Thymus (tissue), 11 donors: ENCODE results near the gene CLCN7. TPM values are rescaled to one million over a fixed set of nuclear protein-coding genes. Genes with fewer than 3 reads are reported as not detected.
"Not testable (repeated sequence)": the region's sequence is repeated elsewhere in the genome, so short reads cannot be mapped to it uniquely, and the experiment has no call there.

ENCODE experiments used
- DNase-seq, 9 donors: peaks; one replicate each; pipeline ENCODE4 v3.0.0-alpha.2; 2013; ENCODE audit warnings: low spot score in 9 of 9, low read depth in 6 of 9, missing footprints in 1 of 9
- H3K27ac ChIP-seq, 2 donors: one replicate each; pipeline ENCODE4 v1.5.1; 2013; ENCODE audit warnings: control low read depth in 1 of 2, low read depth in 1 of 2, low read length in 1 of 2, mild to moderate bottlenecking in 1 of 2, moderate library complexity in 1 of 2
- H3K27me3 ChIP-seq, 2 donors: one replicate each; pipeline ENCODE4 v1.5.1; 2013; ENCODE audit warnings: low read length in 1 of 2; ENCODE audit not compliant: control insufficient read depth in 2 of 2, insufficient read depth in 1 of 2
- H3K36me3 ChIP-seq, 2 donors: one replicate each; pipeline ENCODE4 v1.5.1; 2013; ENCODE audit warnings: low read length in 1 of 2, mild to moderate bottlenecking in 1 of 2, moderate library complexity in 1 of 2; ENCODE audit not compliant: control insufficient read depth in 2 of 2, insufficient read depth in 2 of 2
- H3K4me1 ChIP-seq, 2 donors: one replicate each; pipeline ENCODE4 v1.5.1; 2013; ENCODE audit warnings: low read length in 2 of 2; ENCODE audit not compliant: control insufficient read depth in 2 of 2, insufficient read depth in 2 of 2
- H3K4me3 ChIP-seq, 2 donors: one replicate each; pipeline ENCODE4 v1.5.1; 2013; ENCODE audit warnings: low read length in 2 of 2, control low read depth in 1 of 2, mild to moderate bottlenecking in 1 of 2
- H3K9me3 ChIP-seq, 2 donors: one replicate each; pipeline ENCODE4 v1.5.1; 2013; ENCODE audit warnings: low read length in 1 of 2, mild to moderate bottlenecking in 1 of 2; ENCODE audit not compliant: control insufficient read depth in 2 of 2, insufficient read depth in 1 of 2
- WGBS: extraction: QIAGEN DNeasy Blood & Tissue Kit; methylation state at CpG from one replicate; pipeline ENCODE4 v1.1.7; 2013; 5-methylcytosine and 5-hydroxymethylcytosine counted together
- polyA plus RNA-seq: library from polyadenylated mRNA; stranded (reverse); fragments of 200-250 nt; gene quantifications from one replicate; pipeline ENCODE4 v1.2.3, GENCODE V29; 2013
- total RNA-seq: library from RNA; stranded (reverse); fragments of 120-200 nt; gene quantifications from one replicate; pipeline ENCODE4 v1.2.4, GENCODE V29; 2013
- donor health status: healthy.

The CLCN7 gene
- total and polyA plus RNA-seq, 2 donors: 17.5 to 78.5 TPM

DNA sequence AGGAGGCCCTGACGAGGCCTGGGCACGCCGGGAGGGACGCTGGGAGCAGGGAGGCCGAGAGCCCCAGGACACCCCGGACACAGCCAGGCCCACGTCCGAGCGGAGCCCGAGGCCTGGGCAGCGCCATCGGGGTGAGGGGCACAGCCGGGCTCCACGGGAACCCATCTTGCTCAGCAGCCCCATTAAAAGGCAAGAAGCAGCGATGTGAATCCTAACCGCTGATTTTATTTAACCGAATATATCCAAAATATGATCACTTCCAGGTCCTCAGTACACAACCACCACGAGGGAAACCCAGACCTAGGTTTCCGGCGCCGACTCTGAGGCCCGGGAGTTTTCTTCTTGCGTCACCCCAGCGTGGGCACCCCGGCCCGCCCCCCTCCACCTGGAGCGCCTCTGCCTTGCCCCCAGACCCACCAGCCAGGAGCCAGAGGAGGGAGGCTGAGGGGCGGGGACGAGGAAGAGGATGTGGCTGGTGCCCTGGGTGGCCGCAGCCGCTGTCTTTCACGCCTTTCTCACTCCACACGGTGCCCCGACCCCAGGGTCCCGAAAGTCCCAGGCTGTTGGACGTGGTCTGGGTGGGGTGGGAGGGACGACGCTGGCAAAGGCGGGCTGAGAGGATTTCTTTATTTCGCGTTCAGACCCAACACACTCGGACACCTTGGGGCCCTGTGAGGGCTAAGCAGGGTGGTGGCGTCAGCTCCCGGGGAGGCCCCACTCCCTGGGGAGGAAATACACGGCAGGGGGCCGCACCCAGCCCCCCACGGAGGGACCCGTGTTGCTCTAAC is 29.9 kb downstream of the CLCN7 start:
- Histone ChIP-seq H3K4me1 (no peaks in the 10 kb centered on the region), H3K4me3 (no peak overlapping the region), H3K36me3 (peaks cover 29 to 48% of the 10 kb centered on the region in 2 donors), H3K9me3 (no peaks in the 10 kb centered on the region), H3K27ac (no peak overlapping the region), H3K27me3 (no peaks in the 10 kb centered on the region)
- 94% methylated on average over 48 of the region's 48 CpGs for WGBS
- no peak for DNase-seq

- no peak for DNase-seq
- peaks cover 22 to 41% of the 10 kb centered on the region in 2 donors for H3K36me3 ChIP-seq
- 93% methylated on average over 27 of the region's 27 CpGs for WGBS
Measured at GRCh38 chr16:1443980-1444729, 30.7 kb downstream of the CLCN7 start, which contains the start of gene CCDC154. TSS of gene CCDC154 (minus strand) at chr16:1444556. CDS start at chr16:1444322, 234 bp downstream.

GRCh38 chr16:1443403-1443973 is 31.3 kb downstream of the CLCN7 start:
- Histone ChIP-seq H3K9me3 (no peaks in the 10 kb centered on the region), H3K4me1 (no peaks in the 10 kb centered on the region), H3K27me3 (no peaks in the 10 kb centered on the region), H3K27ac (no peak overlapping the region), H3K4me3 (no peak overlapping the region), H3K36me3 (peaks cover 20 to 34% of the 10 kb centered on the region in 2 donors)
- no peak for DNase-seq
- WGBS: 93% methylated on average over 38 of the region's 38 CpGs

More at GRCh38 chr16:1443980-1444729, 30.7 kb downstream of the CLCN7 start, which contains the start of gene CCDC154:
- Histone ChIP-seq H3K27ac (no peak within 1 kb of the TSS), H3K27me3 (no peaks in the 10 kb centered on the region), H3K4me3 (no peak within 1 kb of the TSS), H3K4me1 (no peaks in the 10 kb centered on the region), H3K9me3 (no peaks in the 10 kb centered on the region)

DNA sequence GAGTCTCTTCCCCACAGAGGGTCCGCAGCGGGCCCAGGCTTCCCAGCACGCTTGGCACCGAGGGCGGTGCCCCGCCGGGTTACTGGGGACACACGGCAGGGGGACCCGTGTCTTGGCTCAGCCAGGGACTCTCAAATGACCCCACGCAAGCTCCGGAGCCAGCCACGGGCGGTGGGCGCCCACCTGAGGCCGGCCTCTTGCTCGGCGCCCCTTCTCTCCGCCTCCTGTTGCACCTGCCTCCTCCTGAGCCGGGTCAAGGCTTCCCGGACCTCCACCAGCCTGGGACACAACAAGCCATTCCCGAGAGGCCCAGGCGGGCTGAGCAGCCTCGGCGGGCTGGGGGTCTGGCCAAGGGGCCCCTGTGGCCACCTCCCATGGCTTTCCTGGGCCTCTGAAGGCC is 32.1 kb downstream of the CLCN7 start:
- WGBS: 90% methylated on average over 24 of the region's 24 CpGs
- no peak overlapping the region for H3K27ac ChIP-seq
- no peaks in the 10 kb centered on the region for H3K9me3 ChIP-seq
- DNase-seq: no peak
- H3K4me1 ChIP-seq: no peaks in the 10 kb centered on the region
- no peaks in the 10 kb centered on the region for H3K27me3 ChIP-seq
- no peak overlapping the region for H3K4me3 ChIP-seq
- peaks cover 13 to 26% of the 10 kb centered on the region in 2 donors for H3K36me3 ChIP-seq

DNA sequence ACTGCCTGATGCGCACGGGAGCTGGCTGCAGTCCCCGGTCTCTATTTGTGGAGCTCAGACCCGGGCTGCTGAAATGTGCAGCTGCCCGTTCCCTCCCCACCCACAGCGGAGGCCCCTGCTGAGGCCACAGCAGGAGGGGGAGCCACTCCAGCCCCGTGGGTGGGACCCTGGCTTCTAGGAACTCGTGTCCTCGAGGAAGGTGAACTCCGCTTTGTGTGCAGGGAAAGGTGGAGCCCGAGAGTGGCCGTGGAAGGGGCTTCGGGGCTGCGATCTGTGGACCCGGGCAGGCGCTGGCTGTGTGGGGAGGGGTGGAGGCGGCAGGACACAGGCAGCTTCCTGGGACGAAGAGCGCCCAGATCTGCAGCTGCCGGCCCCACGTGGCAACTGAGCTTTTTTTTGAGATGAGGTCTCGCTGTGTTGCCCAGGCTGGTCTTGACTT is 33.4 kb downstream of the CLCN7 start:
- no peak for DNase-seq
- peaks cover 5 to 13% of the 10 kb centered on the region in 2 donors for H3K36me3 ChIP-seq
- WGBS: 95% methylated on average over 22 of the region's 22 CpGs

DNA sequence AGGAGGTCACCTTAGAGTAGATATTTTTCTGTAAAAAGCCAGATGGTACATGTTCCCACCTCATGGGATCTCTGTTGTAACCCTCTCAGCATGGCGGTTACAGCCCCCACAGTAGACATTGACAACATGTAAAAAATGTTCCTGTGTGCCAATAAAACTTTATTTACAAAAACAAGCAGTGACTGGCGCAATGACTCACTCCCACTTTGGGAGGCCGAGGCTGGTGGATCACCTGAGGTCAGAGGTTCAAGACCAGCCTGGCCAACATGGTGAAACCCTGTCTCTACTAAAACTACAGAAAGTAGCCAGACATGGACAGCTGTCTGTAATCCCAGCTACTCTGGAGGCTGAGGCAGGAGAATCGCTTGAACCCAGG is 35.1 kb downstream of the CLCN7 start:
- H3K9me3 ChIP-seq, H3K27ac ChIP-seq, H3K4me1 ChIP-seq, H3K4me3 ChIP-seq, H3K36me3 ChIP-seq, DNase-seq, H3K27me3 ChIP-seq: not testable (repeated sequence)
- WGBS: 97% methylated on average over 4 of the region's 4 CpGs

More for the DNA sequence above, 33.4 kb downstream of the CLCN7 start:
- H3K4me3 ChIP-seq: no peak overlapping the region
- H3K27me3 ChIP-seq: no peaks in the 10 kb centered on the region
- H3K27ac ChIP-seq: no peak overlapping the region
- H3K4me1 ChIP-seq: no peaks in the 10 kb centered on the region
- no peaks in the 10 kb centered on the region for H3K9me3 ChIP-seq

GRCh38 chr16:1439058-1439698 is 35.6 kb downstream of the CLCN7 start:
- Histone ChIP-seq H3K4me1 (no peaks in the 10 kb centered on the region), H3K27ac (no peak overlapping the region), H3K36me3 (no peaks in the 10 kb centered on the region), H3K27me3 (no peaks in the 10 kb centered on the region), H3K9me3 (no peaks in the 10 kb centered on the region), H3K4me3 (no peak overlapping the region)
- no peak for DNase-seq
- WGBS: 94% methylated on average over 27 of the region's 27 CpGs

GRCh38 chr16:1438229-1439057 is 36.4 kb downstream of the CLCN7 start:
- peaks cover 0 to 1% of the 10 kb centered on the region in 2 donors for H3K27me3 ChIP-seq
- H3K4me1 ChIP-seq: no peaks in the 10 kb centered on the region
- 93% methylated on average over 35 of the region's 35 CpGs for WGBS
- no peak overlapping the region for H3K4me3 ChIP-seq
- no peak overlapping the region for H3K27ac ChIP-seq
- no peaks in the 10 kb centered on the region for H3K36me3 ChIP-seq
- no peaks in the 10 kb centered on the region for H3K9me3 ChIP-seq
- DNase-seq: no peak
